Mesodermal cell (in vitro differentiated cells): ENCODE measurements around the gene SLC16A13.
A peak's percentile ranks its signal among the peaks of the same experiment; 100 is the strongest.

Experiments used
- H3K27ac ChIP-seq: 2 replicates; pipeline ENCODE4 v1.7.0; 2013; ENCODE audit warnings: mild to moderate bottlenecking, low read depth, low read length, moderate library complexity; ENCODE audit not compliant: severe bottlenecking
- H3K36me3 ChIP-seq: 2 replicates; pipeline ENCODE4 v1.7.1; 2013; ENCODE audit warnings: mild to moderate bottlenecking, low read length, moderate library complexity; ENCODE audit not compliant: control insufficient read depth, insufficient read depth
- H3K4me1 ChIP-seq: one replicate; pipeline ENCODE4 v1.7.1; 2013; ENCODE audit warnings: mild to moderate bottlenecking, low read length; ENCODE audit not compliant: insufficient read depth, control insufficient read depth, poor library complexity, severe bottlenecking
- H3K4me3 ChIP-seq: 2 replicates; pipeline ENCODE4 v1.7.0; 2013; ENCODE audit warnings: low read length, control low read depth, mild to moderate bottlenecking; ENCODE audit not compliant: insufficient read depth, poor library complexity, severe bottlenecking; ENCODE audit errors: extremely low read depth
- H3K9me3 ChIP-seq: 2 replicates; pipeline ENCODE4 v1.7.1; 2013; ENCODE audit warnings: mild to moderate bottlenecking, low read length, moderate library complexity; ENCODE audit not compliant: control insufficient read depth
- WGBS, 2 experiments: methylation state at CpG; one replicate each; pipeline ENCODE4 v1.1.5; 2013; ENCODE audit warnings: missing lambda C conversion rate in 2 of 2; ENCODE audit not compliant: insufficient coverage in 2 of 2; 5-methylcytosine and 5-hydroxymethylcytosine counted together

The SLC16A13 gene

DNA sequence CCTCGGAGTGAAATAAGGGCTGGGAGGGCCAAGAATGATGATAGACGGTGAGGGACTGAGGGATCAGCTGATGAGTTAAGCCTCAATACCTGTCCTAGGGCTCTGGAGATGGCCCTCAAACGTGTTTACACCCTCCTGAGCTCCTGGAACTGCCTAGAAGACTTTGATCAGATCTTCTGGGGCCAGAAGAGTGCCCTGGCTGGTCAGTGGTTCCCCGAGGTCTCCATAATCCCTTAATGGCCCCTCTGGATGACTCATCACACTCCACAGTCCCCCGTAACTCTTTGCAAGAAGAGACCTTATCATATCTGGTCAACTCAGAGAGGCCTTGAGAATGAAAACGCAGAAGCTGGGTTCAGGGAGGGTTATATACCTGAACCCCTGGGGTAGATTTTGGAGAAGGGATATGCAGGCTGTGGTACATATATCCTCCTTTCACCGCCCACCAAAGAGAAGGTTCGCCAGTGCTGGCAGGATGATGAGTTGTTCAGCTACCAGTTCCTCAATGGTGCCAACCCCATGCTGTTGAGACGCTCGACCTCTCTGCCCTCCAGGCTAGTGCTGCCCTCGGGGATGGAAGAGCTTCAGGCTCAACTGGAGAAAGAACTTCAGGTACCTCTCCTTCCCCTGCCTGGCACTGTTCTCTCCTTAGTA lies 36.8 kb upstream of the SLC16A13 start:
- Histone ChIP-seq H3K4me1 (peaks cover 12% of the 10 kb centered on the region), H3K4me3 (no peak overlapping the region), H3K27ac (no peak overlapping the region), H3K9me3 (no peaks in the 10 kb centered on the region), H3K36me3 (peaks cover 47% of the 10 kb centered on the region)
- 85% methylated on average over 7 to 10 of the region's 11 CpGs for WGBS, 2 experiments

DNA sequence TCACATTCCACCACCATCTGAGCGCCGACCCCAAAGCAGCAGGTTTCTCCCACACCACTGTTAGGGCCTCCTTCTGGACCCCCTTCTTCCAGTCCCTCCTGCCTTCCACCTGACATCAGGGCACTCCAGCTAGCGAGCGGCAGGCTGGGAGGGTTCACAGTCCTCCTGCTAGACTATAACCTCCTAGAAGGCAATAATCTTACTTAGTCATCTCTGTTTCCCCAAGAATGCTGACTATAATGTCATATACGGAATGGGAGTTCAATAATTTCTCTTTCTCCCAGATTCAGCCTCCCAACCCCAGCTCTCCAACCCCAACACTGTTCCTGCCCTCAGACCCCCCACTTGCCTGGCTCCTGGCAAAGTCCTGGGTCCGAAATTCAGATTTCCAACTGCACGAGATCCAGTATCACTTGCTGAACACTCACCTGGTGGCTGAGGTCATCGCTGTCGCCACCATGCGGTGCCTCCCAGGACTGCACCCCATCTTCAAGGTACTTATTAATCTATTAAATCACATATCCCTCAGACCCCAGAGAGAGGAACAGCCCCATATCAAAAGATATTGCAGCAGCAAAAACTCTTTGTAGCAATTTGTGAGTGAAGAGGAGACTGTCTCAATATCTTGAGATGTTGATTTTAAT lies 34.4 kb upstream of the SLC16A13 start:
- peaks cover 46% of the 10 kb centered on the region for H3K36me3 ChIP-seq
- no peaks in the 10 kb centered on the region for H3K4me1 ChIP-seq
- H3K9me3 ChIP-seq: no peaks in the 10 kb centered on the region
- H3K4me3 ChIP-seq: no peak overlapping the region
- 64 to 80% methylated on average over 8 to 9 of the region's 10 CpGs for WGBS, 2 experiments
- no peak overlapping the region for H3K27ac ChIP-seq

DNA sequence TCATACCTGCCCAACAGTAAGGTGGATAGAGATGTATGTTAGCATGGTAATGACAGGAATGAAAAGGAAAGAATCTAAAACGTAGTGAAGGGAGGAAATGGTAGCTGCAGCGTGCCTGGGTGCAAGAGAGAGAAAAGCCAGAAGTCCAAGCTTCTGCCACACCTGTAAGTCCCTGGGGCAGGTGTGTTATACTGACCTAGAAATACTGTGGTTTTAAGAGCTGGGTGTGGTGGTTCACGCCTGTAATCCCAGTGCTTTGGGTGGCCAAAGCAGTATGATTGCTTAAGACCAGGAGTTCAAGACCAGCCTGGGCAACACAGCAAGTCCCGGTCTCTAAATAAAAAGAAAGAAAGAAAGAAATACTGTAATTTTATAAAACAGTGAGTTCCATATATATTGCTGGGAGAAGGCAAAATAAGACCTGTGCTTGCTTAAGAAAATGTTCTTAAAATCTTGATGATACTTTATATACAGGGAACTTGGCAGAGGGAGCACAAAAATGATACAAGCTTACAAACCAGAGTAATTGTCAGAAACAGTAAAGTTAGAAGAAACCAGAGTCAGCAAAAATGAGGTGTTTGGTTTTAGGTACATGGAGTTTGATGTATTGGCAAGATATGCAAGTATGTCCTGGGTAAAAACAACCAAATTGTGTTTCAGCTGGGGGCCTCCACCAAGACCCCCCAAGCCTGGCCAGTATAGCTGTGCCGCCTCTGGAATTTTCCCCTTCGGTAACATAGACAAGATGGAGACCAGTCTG lies 33.3 kb upstream of the SLC16A13 start:
- 88 to 100% methylated on average over 2 to 5 of the region's 6 CpGs for WGBS, 2 experiments
- H3K27ac ChIP-seq: no peak overlapping the region
- no peaks in the 10 kb centered on the region for H3K4me1 ChIP-seq
- H3K9me3 ChIP-seq: no peaks in the 10 kb centered on the region
- peaks cover 40% of the 10 kb centered on the region for H3K36me3 ChIP-seq
- H3K4me3 ChIP-seq: no peak overlapping the region

DNA sequence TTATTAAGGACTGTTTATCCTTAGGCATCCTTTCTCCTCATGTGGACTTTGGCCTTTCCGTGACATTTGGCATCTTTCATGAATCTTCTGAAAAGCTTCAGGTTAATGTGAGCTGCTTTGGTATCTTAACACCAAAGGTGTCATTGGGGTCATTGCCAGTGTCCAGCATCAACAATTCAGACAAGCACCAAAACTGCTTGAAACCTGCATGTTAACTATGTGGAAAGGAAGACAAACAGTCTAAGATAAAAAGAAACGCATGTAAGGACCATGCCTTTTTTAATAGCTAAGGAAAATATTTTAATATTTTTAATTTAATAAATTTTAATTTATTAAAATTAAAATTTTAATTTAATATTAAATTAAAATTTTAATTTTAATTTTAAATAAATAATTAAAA lies 32.1 kb upstream of the SLC16A13 start:
- WGBS, 2 experiments: 100% methylated on average over 1 of the region's 2 CpGs; no CpG with 5 or more reads in 1 of the 2 experiments
- Histone ChIP-seq H3K4me1 (no peaks in the 10 kb centered on the region), H3K27ac (no peak overlapping the region), H3K9me3 (no peaks in the 10 kb centered on the region), H3K36me3 (peaks cover 39% of the 10 kb centered on the region), H3K4me3 (no peak overlapping the region)

DNA sequence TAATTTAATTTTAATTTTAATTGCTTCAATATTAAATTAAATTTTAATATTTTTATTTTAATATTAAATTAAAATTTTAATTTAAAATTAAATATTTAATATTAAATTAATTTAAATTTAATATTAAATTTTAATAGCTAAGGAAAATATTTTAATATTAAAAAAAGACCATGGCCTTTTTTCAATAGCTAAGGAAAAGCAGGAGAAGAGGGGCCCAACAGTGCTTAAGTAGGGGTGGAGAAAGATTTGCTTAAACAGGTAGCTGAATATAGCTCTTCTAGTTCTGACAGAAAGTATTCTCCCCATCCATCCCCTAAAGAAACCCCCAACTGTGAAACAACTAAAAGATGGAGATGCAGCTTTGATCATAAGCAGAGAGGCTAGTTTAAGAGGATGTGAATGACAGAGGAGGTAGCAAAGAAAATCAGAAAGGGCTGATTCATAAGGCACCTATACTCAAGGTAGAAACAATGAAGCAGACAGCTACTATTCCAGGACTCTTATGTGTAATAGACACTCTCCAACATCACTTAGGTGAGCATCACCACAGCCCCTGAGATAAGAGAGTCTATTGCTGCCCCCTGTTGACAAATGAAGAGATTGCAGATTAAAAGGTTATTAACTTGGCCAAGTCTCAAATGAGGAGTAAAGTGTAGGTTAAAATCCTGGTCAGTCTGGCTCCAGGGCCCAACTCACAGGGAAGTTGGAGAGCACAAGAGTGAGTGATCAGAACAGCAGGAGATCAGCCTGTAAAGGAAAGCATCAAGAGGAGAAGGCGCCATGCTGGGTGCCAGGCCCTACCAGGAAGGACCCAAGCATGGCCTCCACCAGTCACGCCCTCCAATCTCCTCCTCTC lies 31.2 kb upstream of the SLC16A13 start:
- no peaks in the 10 kb centered on the region for H3K4me1 ChIP-seq
- no peak overlapping the region for H3K4me3 ChIP-seq
- no CpG with 5 or more reads among the region's 2 CpGs for WGBS, 2 experiments
- H3K36me3 ChIP-seq: peaks cover 37% of the 10 kb centered on the region
- no peaks in the 10 kb centered on the region for H3K9me3 ChIP-seq
- no peak overlapping the region for H3K27ac ChIP-seq

DNA sequence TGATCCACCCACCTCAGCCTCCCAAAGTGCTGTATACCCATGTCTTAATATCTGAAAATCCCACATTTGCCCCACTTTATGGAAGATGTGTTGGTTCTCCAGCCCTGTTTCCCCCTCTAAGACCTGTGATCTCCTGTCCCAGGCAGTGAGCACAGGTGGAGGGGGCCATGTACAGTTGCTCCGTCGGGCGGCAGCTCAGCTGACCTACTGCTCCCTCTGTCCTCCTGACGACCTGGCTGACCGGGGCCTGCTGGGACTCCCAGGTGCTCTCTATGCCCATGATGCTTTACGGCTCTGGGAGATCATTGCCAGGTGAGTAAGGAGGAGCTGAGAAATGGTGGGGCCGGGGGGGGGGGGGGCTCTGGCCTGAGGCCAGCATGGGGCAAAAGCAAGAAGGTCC lies 30.1 kb upstream of the SLC16A13 start:
- no peaks in the 10 kb centered on the region for H3K9me3 ChIP-seq
- H3K36me3 ChIP-seq: peaks cover 40% of the 10 kb centered on the region
- H3K27ac ChIP-seq: no peak overlapping the region
- H3K4me1 ChIP-seq: peaks cover 2% of the 10 kb centered on the region
- 97% methylated on average over 3 of the region's 7 CpGs; no CpG with 5 or more reads in 1 of the 2 experiments for WGBS, 2 experiments
- no peak overlapping the region for H3K4me3 ChIP-seq

DNA sequence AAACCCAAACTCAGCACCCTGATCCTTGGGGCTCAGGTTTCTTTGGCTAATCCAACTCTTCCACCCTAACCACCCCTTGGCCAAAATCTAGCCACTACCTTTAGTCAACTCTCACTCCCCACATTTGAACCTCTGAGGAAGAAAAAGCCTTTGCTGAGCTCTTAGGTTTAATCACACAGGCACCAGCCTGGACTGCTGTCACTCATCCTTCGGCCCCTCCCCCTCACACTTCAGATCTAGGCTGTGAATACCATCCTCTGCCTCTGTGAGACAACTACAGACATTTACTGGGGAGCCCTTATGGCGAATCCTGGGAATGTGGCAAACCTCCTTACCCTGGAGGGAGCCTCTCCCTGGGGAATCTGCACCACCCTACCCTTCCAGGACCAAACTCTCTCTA lies 28.7 kb upstream of the SLC16A13 start:
- peaks cover 26% of the 10 kb centered on the region for H3K36me3 ChIP-seq
- no peak overlapping the region for H3K27ac ChIP-seq
- 69 to 94% methylated on average over 2 of the region's 2 CpGs for WGBS, 2 experiments
- no peaks in the 10 kb centered on the region for H3K9me3 ChIP-seq
- H3K4me3 ChIP-seq: no peak overlapping the region
- H3K4me1 ChIP-seq: peaks cover 7% of the 10 kb centered on the region

DNA sequence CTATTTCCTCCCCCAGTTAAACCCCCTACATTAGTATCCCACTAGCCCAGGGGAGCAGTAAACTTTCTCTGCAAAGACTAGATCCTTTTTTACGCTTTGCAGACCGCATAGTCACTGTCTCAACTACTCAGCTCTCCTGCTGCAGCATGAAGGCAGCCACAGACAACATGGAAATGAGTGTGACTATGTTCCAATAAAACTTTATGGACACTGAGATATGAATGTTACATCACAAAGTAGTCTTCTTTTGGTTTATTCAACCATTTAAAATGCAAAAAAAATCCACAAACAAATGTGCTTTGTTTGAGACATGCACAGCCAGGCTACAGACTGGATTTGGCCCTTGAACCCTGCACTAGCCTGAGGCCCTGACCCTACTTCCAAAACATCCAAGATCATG lies 25.3 kb upstream of the SLC16A13 start:
- WGBS, 2 experiments: 100% methylated on average over 1 of the region's 2 CpGs; no CpG with 5 or more reads in 1 of the 2 experiments
- Histone ChIP-seq H3K4me3 (no peak overlapping the region), H3K9me3 (no peaks in the 10 kb centered on the region), H3K27ac (no peak overlapping the region), H3K36me3 (peaks cover 19% of the 10 kb centered on the region), H3K4me1 (peaks cover 11% of the 10 kb centered on the region)

DNA sequence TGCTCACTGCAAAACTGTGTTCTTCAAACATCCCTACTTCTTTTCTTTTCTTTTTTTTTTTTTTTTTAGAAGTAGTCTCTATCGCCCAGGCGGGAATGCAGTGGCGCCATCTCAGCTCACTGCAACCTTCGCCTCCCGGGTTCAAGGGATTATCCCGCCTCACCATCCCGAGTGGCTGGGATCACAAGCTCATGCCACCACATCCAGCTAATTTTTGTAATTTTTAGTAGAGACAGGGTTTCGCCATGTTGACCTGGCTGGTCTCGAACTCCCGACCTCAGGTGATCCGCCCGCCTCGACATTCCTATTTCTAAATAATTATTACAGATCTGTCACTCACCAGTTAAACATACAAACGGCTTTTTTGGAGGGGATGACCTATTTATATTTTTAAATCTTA lies 24.4 kb upstream of the SLC16A13 start:
- peaks cover 25% of the 10 kb centered on the region for H3K36me3 ChIP-seq
- H3K9me3 ChIP-seq: no peaks in the 10 kb centered on the region
- H3K4me1 ChIP-seq: peaks cover 11% of the 10 kb centered on the region
- 62 to 91% methylated on average over 6 to 8 of the region's 14 CpGs for WGBS, 2 experiments
- peak overlapping the region; percentile 95 for H3K4me3 ChIP-seq
- H3K27ac ChIP-seq: no peak overlapping the region

DNA sequence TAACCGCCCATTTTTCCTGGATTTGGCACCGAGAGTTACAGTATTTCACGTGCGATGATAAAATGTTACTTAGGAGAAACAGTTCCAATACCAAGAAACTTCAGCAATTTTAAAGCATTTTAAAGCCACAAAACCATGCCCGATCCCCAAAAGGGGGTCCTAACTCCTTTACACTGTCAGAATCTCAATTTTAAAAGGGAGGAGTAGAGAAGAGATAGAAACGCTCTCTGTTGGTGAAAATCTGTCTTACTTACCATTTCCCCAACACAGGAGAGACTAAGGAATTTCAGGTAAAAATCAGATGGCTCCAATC lies 23.9 kb upstream of the SLC16A13 start:
- H3K36me3 ChIP-seq: peaks cover 29% of the 10 kb centered on the region
- 7% methylated on average over 4 of the region's 6 CpGs; no CpG with 5 or more reads in 1 of the 2 experiments for WGBS, 2 experiments
- peaks cover 11% of the 10 kb centered on the region for H3K4me1 ChIP-seq
- H3K4me3 ChIP-seq: peak overlapping the region; percentile 95
- H3K27ac ChIP-seq: peak overlapping the region; percentile 99
- no peaks in the 10 kb centered on the region for H3K9me3 ChIP-seq
